ENCODE results near the gene CLK2. TPM values are rescaled to one million over a fixed set of nuclear protein-coding genes. Genes with fewer than 3 reads are reported as not detected.
"Not testable (repeated sequence)": the region's sequence is repeated elsewhere in the genome, so short reads cannot be mapped to it uniquely, and the experiment has no call there.

CLK2 gene
- total RNA-seq, 2 donors from 2014 or later: 90.7 to 106 TPM

DNA sequence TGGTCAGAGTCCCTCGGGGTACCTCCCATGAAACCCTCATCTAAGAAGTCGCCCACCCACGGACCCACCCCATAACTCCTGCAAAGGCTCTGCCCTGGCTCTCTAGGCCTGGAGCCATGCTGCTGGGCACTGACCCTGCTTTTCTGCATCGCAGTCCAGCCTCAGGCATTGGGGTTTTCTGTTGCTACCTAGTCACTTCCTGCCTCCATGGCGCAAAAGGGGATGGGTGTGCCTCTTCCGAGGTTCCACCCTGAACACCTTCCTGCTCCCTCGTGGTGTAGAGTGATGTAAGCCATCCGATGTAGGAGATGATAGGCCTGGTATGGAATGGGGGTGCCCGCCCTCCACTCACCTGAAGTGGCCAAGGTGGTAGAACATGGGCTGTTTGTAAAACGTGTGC, 58.6 kb downstream of the CLK2 start:
- H3K27ac Mint-ChIP-seq: peak overlapping the region in 1 of 2 donors; percentile 6

More for the DNA sequence above, 58.6 kb downstream of the CLK2 start:
- DNase-seq (ENCODE audit: low spot score in 2 of 2); H3K9me3 Mint-ChIP-seq; ATAC-seq; H3K36me3 Mint-ChIP-seq: not testable (repeated sequence)

Other genes with a start within 250 kb of the CLK2 start
- 1 to 10 TPM; 1.5 to 1.8 TPM for gene DCST2, start 239.7 kb downstream of the CLK2 start, total RNA-seq
- under 1 TPM in 1 of 2 donors, not detected in 1; 0.34 TPM for gene DCST1, start 239.7 kb downstream of the CLK2 start, total RNA-seq
- 10 to 100 TPM; 49.9 to 52.8 TPM for gene ADAM15, start 222.2 kb downstream of the CLK2 start, total RNA-seq
- gene EFNA4, start 209.8 kb downstream of the CLK2 start, total RNA-seq: 1 to 10 TPM; 5.7 to 9.5 TPM
- gene EFNA3, start 194.7 kb downstream of the CLK2 start, total RNA-seq: 10 to 100 TPM in 1 of 2 donors, 1 to 10 TPM in 1; 1.7 to 12.6 TPM
- gene EFNA1, start 145.6 kb downstream of the CLK2 start, total RNA-seq: 1 to 10 TPM in 1 of 2 donors, under 1 TPM in 1; 0.68 to 1.6 TPM
- gene SLC50A1, start 137.7 kb downstream of the CLK2 start, total RNA-seq: 10 to 100 TPM; 47.4 to 49.4 TPM
- 10 to 100 TPM; 26.4 to 40.8 TPM for gene DPM3, start 133.0 kb downstream of the CLK2 start, total RNA-seq
- 100 to 1,000 TPM; 106 to 162 TPM for gene KRTCAP2, start 100.2 kb downstream of the CLK2 start, total RNA-seq
- 10 to 100 TPM in 1 of 2 donors, 1 to 10 TPM in 1; 6.8 to 15.2 TPM for gene TRIM46, start 99.7 kb downstream of the CLK2 start, total RNA-seq
- 10 to 100 TPM; 17.2 to 23.6 TPM for gene THBS3, start 65.6 kb downstream of the CLK2 start, total RNA-seq
- 10 to 100 TPM; 46.6 to 57.2 TPM for gene MTX1, start 64.8 kb downstream of the CLK2 start, total RNA-seq
- 10 to 100 TPM; 14.3 to 45.8 TPM for gene ENTREP3, start 18.0 kb downstream of the CLK2 start, total RNA-seq
- gene SCAMP3, start 11.1 kb downstream of the CLK2 start, total RNA-seq: 100 to 1,000 TPM in 1 of 2 donors, 10 to 100 TPM in 1; 98.9 to 107 TPM
- gene HCN3, start 4.0 kb upstream of the CLK2 start, total RNA-seq: 1 to 10 TPM; 3.9 to 4.8 TPM
- under 1 TPM in 1 of 2 donors, not detected in 1; 0.14 TPM for gene PKLR, start 27.9 kb upstream of the CLK2 start, total RNA-seq
- gene FDPS, start 35.4 kb upstream of the CLK2 start, total RNA-seq: 100 to 1,000 TPM; 349 to 372 TPM
- 10 to 100 TPM; 23.1 to 28.7 TPM for gene RUSC1, start 47.4 kb upstream of the CLK2 start, total RNA-seq

All from activated naive CD4-positive, alpha-beta T cell treated with anti-CD3 and anti-CD28 coated beads, Interleukin-2, amount 50 U/mL, for 72 hours (primary cell).